HUES64 (cell line): ENCODE results near the gene SRL. TPM values are rescaled to one million over a fixed set of nuclear protein-coding genes. Genes with fewer than 3 reads are reported as not detected.

Experiments used
- H3K27ac ChIP-seq: 2 replicates; pipeline ENCODE4 v1.7.0; 2013; ENCODE audit warnings: low read depth, low read length, inconsistent platforms
- H3K27me3 ChIP-seq: 2 replicates; pipeline ENCODE4 v1.6.1; 2013; ENCODE audit warnings: mild to moderate bottlenecking, low read length; ENCODE audit not compliant: insufficient read depth
- H3K36me3 ChIP-seq: 2 replicates; pipeline ENCODE4 v1.6.1; 2013; ENCODE audit warnings: mild to moderate bottlenecking, low read length; ENCODE audit not compliant: insufficient read depth
- H3K4me1 ChIP-seq: 2 replicates; pipeline ENCODE4 v1.6.1; 2013; ENCODE audit warnings: mild to moderate bottlenecking, low read length, moderate library complexity; ENCODE audit not compliant: insufficient read depth
- H3K4me3 ChIP-seq: 2 replicates; pipeline ENCODE4 v1.5.1; 2013; ENCODE audit warnings: mild to moderate bottlenecking, low read length, moderate library complexity
- H3K9ac ChIP-seq: 2 replicates; pipeline ENCODE4 v1.6.1; 2013; ENCODE audit warnings: mild to moderate bottlenecking, low read depth, low read length
- H3K9me3 ChIP-seq: 2 replicates; pipeline ENCODE4 v1.6.1; 2013; ENCODE audit warnings: low read depth, low read length; ENCODE audit not compliant: insufficient read depth
- WGBS: fragments of 150-250, 120-280 bp; methylation state at CpG from one replicate; pipeline ENCODE4 v1.1.7; 2013; ENCODE audit warnings: missing lambda C conversion rate; 5-methylcytosine and 5-hydroxymethylcytosine counted together
- polyA plus RNA-seq, 2 experiments: library from polyadenylated mRNA; stranded (reverse); fragments of 50-300 nt; gene quantifications; one replicate each; pipeline ENCODE4 v1.2.3, GENCODE V29; 2013

The SRL gene
- not detected for polyA plus RNA-seq (2013, experiment 1 of 2)
- polyA plus RNA-seq (2013, experiment 2 of 2): 0.32 TPM

DNA sequence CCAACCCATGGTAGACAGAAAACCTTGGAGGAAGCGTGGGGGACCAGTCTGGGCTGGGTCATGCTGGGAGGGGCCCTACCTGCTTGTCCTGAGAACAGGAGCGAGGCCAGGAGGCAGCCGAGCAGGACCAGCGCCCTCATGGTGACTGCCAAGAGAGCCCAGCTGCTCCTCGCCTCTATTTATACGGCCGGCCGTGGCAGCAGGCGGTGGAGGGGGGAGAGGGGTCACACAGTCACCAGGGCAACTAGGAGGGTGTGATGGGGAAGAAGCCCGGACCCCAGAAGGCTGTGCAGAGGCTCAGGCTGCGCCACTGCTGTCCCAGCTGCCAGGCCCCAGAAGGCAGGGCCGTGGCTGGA lies at the start of gene SRL:
SRL (minus strand) TSS at position 153 of the 356 bp plus-strand sequence; CDS start at position 140, 13 bp downstream.
- Histone ChIP-seq H3K9me3 (peaks cover 9% of the 10 kb centered on the region), H3K9ac (no peak within 1 kb of the TSS), H3K27ac (no peak within 1 kb of the TSS), H3K27me3 (no peaks in the 10 kb centered on the region), H3K36me3 (no peaks in the 10 kb centered on the region), H3K4me3 (no peak within 1 kb of the TSS), H3K4me1 (peaks cover 12% of the 10 kb centered on the region)
- WGBS: 92% methylated on average over 12 of the region's 12 CpGs

GRCh38 chr16:4290236-4290830 lies 48.5 kb upstream of the SRL start:
- peaks cover 19% of the 10 kb centered on the region for H3K4me1 ChIP-seq

GRCh38 chr16:4288148-4288921 lies 46.5 kb upstream of the SRL start:
- Histone ChIP-seq H3K9me3 (no peaks in the 10 kb centered on the region), H3K4me3 (no peak overlapping the region), H3K9ac (no peak overlapping the region; the same call in 1 of the 2 replicates), H3K27ac (no peak overlapping the region), H3K4me1 (peaks cover 10% of the 10 kb centered on the region), H3K27me3 (no peaks in the 10 kb centered on the region), H3K36me3 (no peaks in the 10 kb centered on the region)
- WGBS: 32% methylated on average over 22 of the region's 22 CpGs

More at GRCh38 chr16:4290236-4290830, 48.5 kb upstream of the SRL start:
- peak overlapping the region; percentile 34; the same call in 1 of the 2 replicates for H3K27ac ChIP-seq
- no peak overlapping the region for H3K4me3 ChIP-seq
- no peaks in the 10 kb centered on the region for H3K9me3 ChIP-seq
- WGBS: 60% methylated on average over 6 of the region's 8 CpGs
- peak overlapping the region; percentile 51; the same call in 1 of the 2 replicates for H3K9ac ChIP-seq
- H3K27me3 ChIP-seq: no peaks in the 10 kb centered on the region
- no peaks in the 10 kb centered on the region for H3K36me3 ChIP-seq

GRCh38 chr16:4285167-4285566 lies 43.3 kb upstream of the SRL start:
- no peak overlapping the region for H3K4me3 ChIP-seq
- no peaks in the 10 kb centered on the region for H3K27me3 ChIP-seq
- H3K36me3 ChIP-seq: no peaks in the 10 kb centered on the region
- no peak overlapping the region for H3K27ac ChIP-seq
- H3K9me3 ChIP-seq: peaks cover 4% of the 10 kb centered on the region
- H3K4me1 ChIP-seq: no peaks in the 10 kb centered on the region
- H3K9ac ChIP-seq: no peak overlapping the region
- WGBS: 85% methylated on average over 10 of the region's 10 CpGs

- Histone ChIP-seq H3K9ac (no peak overlapping the region), H3K36me3 (no peaks in the 10 kb centered on the region), H3K4me1 (no peaks in the 10 kb centered on the region), H3K27me3 (no peaks in the 10 kb centered on the region), H3K27ac (no peak overlapping the region), H3K4me3 (no peak overlapping the region), H3K9me3 (peaks cover 4% of the 10 kb centered on the region)
- WGBS: 76% methylated on average over 1 of the region's 2 CpGs
These were observed 42.1 kb upstream of the SRL start for GRCh38 chr16:4283939-4284338.

- peaks cover 4% of the 10 kb centered on the region for H3K9me3 ChIP-seq
- no peak overlapping the region for H3K9ac ChIP-seq
- no peak overlapping the region for H3K4me3 ChIP-seq
- H3K36me3 ChIP-seq: no peaks in the 10 kb centered on the region
- 91% methylated on average over 8 of the region's 8 CpGs for WGBS
- H3K27ac ChIP-seq: no peak overlapping the region
- no peaks in the 10 kb centered on the region for H3K27me3 ChIP-seq
- no peaks in the 10 kb centered on the region for H3K4me1 ChIP-seq
These were observed 41.6 kb upstream of the SRL start for GRCh38 chr16:4283441-4283840.

- Histone ChIP-seq H3K27ac (no peak overlapping the region), H3K27me3 (no peaks in the 10 kb centered on the region), H3K9ac (no peak overlapping the region), H3K9me3 (peaks cover 4% of the 10 kb centered on the region), H3K36me3 (no peaks in the 10 kb centered on the region), H3K4me1 (no peaks in the 10 kb centered on the region), H3K4me3 (no peak overlapping the region)
- 95% methylated on average over 2 of the region's 2 CpGs for WGBS
These were observed 38.7 kb upstream of the SRL start for GRCh38 chr16:4280625-4281024.

DNA sequence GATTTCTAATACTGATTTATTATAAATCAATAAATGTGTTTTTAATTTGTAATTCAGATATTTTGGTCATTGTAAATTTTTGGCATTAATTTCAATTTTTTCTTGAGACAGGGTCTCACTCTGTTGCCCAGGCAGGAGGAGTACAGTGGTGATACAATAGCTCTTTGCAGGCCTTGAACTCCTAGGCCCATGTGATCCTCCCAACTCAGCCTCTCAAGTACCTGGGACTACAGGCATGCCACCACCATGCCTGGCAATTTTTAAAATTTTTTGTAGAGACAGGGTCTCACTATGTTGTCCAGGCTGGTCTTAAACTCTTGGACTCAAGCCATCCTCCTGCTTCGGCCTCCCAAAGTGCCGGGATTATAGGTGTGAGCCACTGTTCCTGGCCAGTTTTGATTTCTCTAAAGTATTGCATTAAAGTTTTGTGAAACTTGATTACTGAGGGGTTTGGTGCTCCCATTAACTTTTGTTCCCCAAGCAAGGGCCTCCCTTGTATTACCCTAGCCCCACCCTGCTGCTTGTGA lies 36.2 kb upstream of the SRL start:
- no peak overlapping the region for H3K27ac ChIP-seq
- no peak overlapping the region for H3K9ac ChIP-seq
- H3K9me3 ChIP-seq: peaks cover 4% of the 10 kb centered on the region
- WGBS: 97% methylated on average over 2 of the region's 2 CpGs
- no peak overlapping the region for H3K4me3 ChIP-seq
- no peaks in the 10 kb centered on the region for H3K27me3 ChIP-seq
- H3K4me1 ChIP-seq: no peaks in the 10 kb centered on the region
- no peaks in the 10 kb centered on the region for H3K36me3 ChIP-seq

- Histone ChIP-seq H3K27me3 (no peaks in the 10 kb centered on the region), H3K9ac (no peak overlapping the region), H3K9me3 (peaks cover 4% of the 10 kb centered on the region), H3K4me1 (peaks cover 1% of the 10 kb centered on the region), H3K4me3 (no peak overlapping the region), H3K27ac (no peak overlapping the region), H3K36me3 (no peaks in the 10 kb centered on the region)
- 96% methylated on average over 6 of the region's 6 CpGs for WGBS
These were observed 34.0 kb upstream of the SRL start for GRCh38 chr16:4275861-4276260.

GRCh38 chr16:4273858-4274311 lies 32.0 kb upstream of the SRL start:
- H3K9ac ChIP-seq: peak overlapping the region; percentile 87
- no peaks in the 10 kb centered on the region for H3K27me3 ChIP-seq
- H3K9me3 ChIP-seq: no peaks in the 10 kb centered on the region
- 8% methylated on average over 23 of the region's 25 CpGs for WGBS
- peaks cover 4% of the 10 kb centered on the region for H3K4me1 ChIP-seq
- peak overlapping the region; percentile 96 for H3K27ac ChIP-seq
- no peaks in the 10 kb centered on the region for H3K36me3 ChIP-seq
- peak overlapping the region; percentile 76 for H3K4me3 ChIP-seq
